HepG2 (cell line): ENCODE data around the gene GDPD5. TPM values are rescaled to one million over a fixed set of nuclear protein-coding genes. Genes with fewer than 3 reads are reported as not detected.

ENCODE experiments used
- DMAP1 ChIP-seq: IDR thresholded peaks from 2 replicates; pipeline ENCODE4 v1.6.1; 2016
- HIVEP1 ChIP-seq: sonication (generic); formaldehyde crosslinking; IDR thresholded peaks from 2 replicates; pipeline ENCODE4 v1.4.0; 2020; ENCODE audit warnings: mild to moderate bottlenecking, missing genetic modification reagents
- IKZF4 ChIP-seq: sonication (generic); formaldehyde crosslinking; IDR thresholded peaks from 2 replicates; pipeline ENCODE4 v1.5.1; 2020; ENCODE audit warnings: borderline replicate concordance, mild to moderate bottlenecking, low read depth, missing genetic modification reagents; ENCODE audit errors: not compliant biosample characterization
- JDP2 ChIP-seq: sonication (generic); formaldehyde crosslinking; IDR thresholded peaks from 2 replicates; pipeline ENCODE4 v1.8.1; 2022; ENCODE audit warnings: missing genetic modification reagents, borderline replicate concordance
- KMT2B ChIP-seq: IDR thresholded peaks from 2 replicates; pipeline ENCODE4 v1.6.1; 2016; ENCODE audit warnings: missing genetic modification reagents, missing compliant biosample characterization
- MTF1 ChIP-seq: sonication (generic); formaldehyde crosslinking; IDR thresholded peaks from 2 replicates; pipeline ENCODE4 v1.5.0; 2020; ENCODE audit warnings: missing genetic modification reagents
- PCBP1 ChIP-seq: fragments of 200-400 bp; formaldehyde crosslinking; IDR thresholded peaks from 2 replicates; pipeline ENCODE4 v1.6.1; 2017; ENCODE audit warnings: mild to moderate bottlenecking, low read depth, low read length, borderline replicate concordance
- RFX1 ChIP-seq: fragments of 450-650 bp; IDR thresholded peaks from 2 replicates; pipeline ENCODE4 v1.6.1; 2017
- SP2 ChIP-seq: sonication (generic); formaldehyde crosslinking; IDR thresholded peaks from 2 replicates; pipeline ENCODE4 v1.5.1; 2020; ENCODE audit warnings: mild to moderate bottlenecking, missing genetic modification reagents
- STAT5B ChIP-seq: sonication (generic); formaldehyde crosslinking; IDR thresholded peaks from 2 replicates; pipeline ENCODE4 v1.4.0; 2020; ENCODE audit warnings: missing genetic modification reagents
- ZNF331 ChIP-seq: sonication (generic); formaldehyde crosslinking; IDR thresholded peaks from 2 replicates; pipeline ENCODE4 v1.4.0; 2020; ENCODE audit warnings: missing genetic modification reagents
- ZNF773 ChIP-seq: sonication (generic); formaldehyde crosslinking; IDR thresholded peaks from 2 replicates; pipeline ENCODE4 v1.4.0; 2020; ENCODE audit warnings: missing genetic modification reagents, borderline replicate concordance
- ZSCAN22 ChIP-seq: sonication (generic); formaldehyde crosslinking; IDR thresholded peaks from 2 replicates; pipeline ENCODE4 v1.4.0; 2020; ENCODE audit warnings: mild to moderate bottlenecking, missing genetic modification reagents
- polyA plus RNA-seq, 8 experiments: library from polyadenylated mRNA; depleted of rRNA in 3 of 8; stranded (reverse) in 7 of 8; unstranded in 1 of 8; fragments of >200 nt; fragmentation: Illumina TruSeq in 4 of 8; extraction: Trizol in 4 of 8; gene quantifications; 2 replicates each; pipeline versions ENCODE4 v1.2.1 to v1.2.3, GENCODE V29; 2011 to 2016; ENCODE audit warnings: low read depth in 4 of 8, missing spikeins in 1 of 8, mixed read lengths in 1 of 8; ENCODE audit not compliant: insufficient read depth in 1 of 8
- total RNA-seq, 5 experiments: library from RNA; depleted of rRNA; stranded (reverse); fragments of >200 nt; fragmentation: Illumina TruSeq; extraction: Trizol; gene quantifications; 2 replicates each; pipeline ENCODE4 v1.2.3, GENCODE V29; 2016; ENCODE audit warnings: low read depth in 1 of 5
- TF ChIP-seq, protein P1 (sequence below): sonication (generic); formaldehyde crosslinking; IDR thresholded peaks from 2 replicates; pipeline ENCODE4 v1.4.0; 2020; ENCODE audit warnings: missing genetic modification reagents, borderline replicate concordance
- TF ChIP-seq, protein P2 (sequence below): sonication (generic); formaldehyde crosslinking; conservative IDR thresholded peaks from 2 replicates; pipeline ENCODE4 v1.4.0; 2020; ENCODE audit warnings: missing genetic modification reagents
- TF ChIP-seq, protein P3 (sequence below): IDR thresholded peaks from 2 replicates; pipeline ENCODE4 v1.6.1; 2018; ENCODE audit warnings: missing genetic modification reagents, mild to moderate bottlenecking, missing compliant biosample characterization
- TF ChIP-seq, protein P4 (sequence below): sonication (generic); formaldehyde crosslinking; IDR thresholded peaks from 2 replicates; pipeline ENCODE4 v1.4.0; 2020; ENCODE audit warnings: missing genetic modification reagents, borderline replicate concordance
- TF ChIP-seq, protein P5 (sequence below): sonication (generic); IDR thresholded peaks from 2 replicates; pipeline ENCODE4 v1.6.1; 2016; ENCODE audit warnings: low read depth, borderline replicate concordance

The GDPD5 gene
- total and polyA plus RNA-seq, 2 of the 13 experiments (the other 11 are each of a cell fraction or from before 2014, with no cell fraction given): 55.0 to 67.5 TPM

DNA sequence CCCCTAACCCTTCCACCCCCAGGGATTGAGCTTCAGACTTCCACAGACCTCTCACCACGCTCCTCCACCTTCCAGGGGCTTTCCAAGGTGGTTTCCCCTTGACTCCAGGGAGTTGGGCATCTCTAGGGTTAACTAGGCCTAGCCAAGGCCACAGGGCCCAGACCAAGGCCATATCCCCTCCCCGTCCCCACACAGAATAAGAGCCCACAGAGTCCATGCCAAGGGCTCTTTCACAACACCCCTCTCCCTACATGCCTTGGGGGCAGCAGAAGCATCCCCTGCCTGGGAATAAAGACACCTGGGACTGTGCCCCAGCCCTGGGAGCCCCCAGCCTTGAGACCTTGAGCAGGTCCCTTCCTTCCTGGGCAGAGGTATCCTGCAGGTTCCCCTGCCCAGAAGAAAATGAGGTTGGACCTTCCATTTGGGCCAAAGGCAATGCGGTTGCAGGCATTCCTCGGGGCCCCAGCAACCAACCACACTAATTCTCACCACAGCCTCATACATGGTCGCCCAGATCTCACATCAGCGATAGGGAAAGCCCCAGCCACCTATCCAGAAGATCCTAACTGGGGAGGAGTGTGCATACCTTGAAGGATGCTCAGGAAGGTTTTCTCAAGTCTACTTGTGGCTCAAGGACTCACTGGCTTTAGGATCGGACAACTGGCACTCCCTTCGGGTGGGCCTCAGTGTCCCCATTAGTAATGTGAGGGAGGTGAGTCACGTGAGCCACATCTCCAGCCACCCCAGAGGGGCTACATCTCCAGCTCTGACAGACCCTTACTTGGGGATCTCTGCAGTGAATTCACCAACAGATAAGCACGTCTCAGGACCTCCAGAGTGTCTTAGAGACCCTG, 1.7 kb downstream of the GDPD5 start (continued):
- TF ChIP-seq, protein P1, sequence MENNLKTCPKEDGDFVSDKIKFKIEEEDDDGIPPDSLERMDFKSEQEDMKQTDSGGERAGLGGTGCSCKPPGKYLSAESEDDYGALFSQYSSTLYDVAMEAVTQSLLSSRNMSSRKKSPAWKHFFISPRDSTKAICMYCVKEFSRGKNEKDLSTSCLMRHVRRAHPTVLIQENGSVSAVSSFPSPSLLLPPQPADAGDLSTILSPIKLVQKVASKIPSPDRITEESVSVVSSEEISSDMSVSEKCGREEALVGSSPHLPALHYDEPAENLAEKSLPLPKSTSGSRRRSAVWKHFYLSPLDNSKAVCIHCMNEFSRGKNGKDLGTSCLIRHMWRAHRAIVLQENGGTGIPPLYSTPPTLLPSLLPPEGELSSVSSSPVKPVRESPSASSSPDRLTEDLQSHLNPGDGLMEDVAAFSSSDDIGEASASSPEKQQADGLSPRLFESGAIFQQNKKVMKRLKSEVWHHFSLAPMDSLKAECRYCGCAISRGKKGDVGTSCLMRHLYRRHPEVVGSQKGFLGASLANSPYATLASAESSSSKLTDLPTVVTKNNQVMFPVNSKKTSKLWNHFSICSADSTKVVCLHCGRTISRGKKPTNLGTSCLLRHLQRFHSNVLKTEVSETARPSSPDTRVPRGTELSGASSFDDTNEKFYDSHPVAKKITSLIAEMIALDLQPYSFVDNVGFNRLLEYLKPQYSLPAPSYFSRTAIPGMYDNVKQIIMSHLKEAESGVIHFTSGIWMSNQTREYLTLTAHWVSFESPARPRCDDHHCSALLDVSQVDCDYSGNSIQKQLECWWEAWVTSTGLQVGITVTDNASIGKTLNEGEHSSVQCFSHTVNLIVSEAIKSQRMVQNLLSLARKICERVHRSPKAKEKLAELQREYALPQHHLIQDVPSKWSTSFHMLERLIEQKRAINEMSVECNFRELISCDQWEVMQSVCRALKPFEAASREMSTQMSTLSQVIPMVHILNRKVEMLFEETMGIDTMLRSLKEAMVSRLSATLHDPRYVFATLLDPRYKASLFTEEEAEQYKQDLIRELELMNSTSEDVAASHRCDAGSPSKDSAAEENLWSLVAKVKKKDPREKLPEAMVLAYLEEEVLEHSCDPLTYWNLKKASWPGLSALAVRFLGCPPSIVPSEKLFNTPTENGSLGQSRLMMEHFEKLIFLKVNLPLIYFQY: no peak; the same call in 1 of the 2 replicates
- TF ChIP-seq ZNF773 (no peak), JDP2 (CRISPR knock-in tag) (no peak), SP2 (no peak), HIVEP1 (CRISPR knock-in tag) (no peak), MTF1 (CRISPR knock-in tag) (no peak), STAT5B (CRISPR knock-in tag) (no peak), IKZF4 (no peak), PCBP1 (no peak), ZSCAN22 (no peak), RFX1 (no peak), DMAP1 (CRISPR knock-in tag) (peak; percentile 43; the same call in 1 of the 2 replicates), ZNF331 (CRISPR knock-in tag) (no peak; the same call in 1 of the 2 replicates), KMT2B (peak; percentile 39; the same call in 1 of the 2 replicates)
- TF ChIP-seq, protein P2, sequence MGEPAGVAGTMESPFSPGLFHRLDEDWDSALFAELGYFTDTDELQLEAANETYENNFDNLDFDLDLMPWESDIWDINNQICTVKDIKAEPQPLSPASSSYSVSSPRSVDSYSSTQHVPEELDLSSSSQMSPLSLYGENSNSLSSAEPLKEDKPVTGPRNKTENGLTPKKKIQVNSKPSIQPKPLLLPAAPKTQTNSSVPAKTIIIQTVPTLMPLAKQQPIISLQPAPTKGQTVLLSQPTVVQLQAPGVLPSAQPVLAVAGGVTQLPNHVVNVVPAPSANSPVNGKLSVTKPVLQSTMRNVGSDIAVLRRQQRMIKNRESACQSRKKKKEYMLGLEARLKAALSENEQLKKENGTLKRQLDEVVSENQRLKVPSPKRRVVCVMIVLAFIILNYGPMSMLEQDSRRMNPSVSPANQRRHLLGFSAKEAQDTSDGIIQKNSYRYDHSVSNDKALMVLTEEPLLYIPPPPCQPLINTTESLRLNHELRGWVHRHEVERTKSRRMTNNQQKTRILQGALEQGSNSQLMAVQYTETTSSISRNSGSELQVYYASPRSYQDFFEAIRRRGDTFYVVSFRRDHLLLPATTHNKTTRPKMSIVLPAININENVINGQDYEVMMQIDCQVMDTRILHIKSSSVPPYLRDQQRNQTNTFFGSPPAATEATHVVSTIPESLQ (CRISPR knock-in tag): no peak
- TF ChIP-seq, protein P3, sequence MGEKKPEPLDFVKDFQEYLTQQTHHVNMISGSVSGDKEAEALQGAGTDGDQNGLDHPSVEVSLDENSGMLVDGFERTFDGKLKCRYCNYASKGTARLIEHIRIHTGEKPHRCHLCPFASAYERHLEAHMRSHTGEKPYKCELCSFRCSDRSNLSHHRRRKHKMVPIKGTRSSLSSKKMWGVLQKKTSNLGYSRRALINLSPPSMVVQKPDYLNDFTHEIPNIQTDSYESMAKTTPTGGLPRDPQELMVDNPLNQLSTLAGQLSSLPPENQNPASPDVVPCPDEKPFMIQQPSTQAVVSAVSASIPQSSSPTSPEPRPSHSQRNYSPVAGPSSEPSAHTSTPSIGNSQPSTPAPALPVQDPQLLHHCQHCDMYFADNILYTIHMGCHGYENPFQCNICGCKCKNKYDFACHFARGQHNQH: peak; percentile 70; the same call in 1 of the 2 replicates
- TF ChIP-seq, protein P4, sequence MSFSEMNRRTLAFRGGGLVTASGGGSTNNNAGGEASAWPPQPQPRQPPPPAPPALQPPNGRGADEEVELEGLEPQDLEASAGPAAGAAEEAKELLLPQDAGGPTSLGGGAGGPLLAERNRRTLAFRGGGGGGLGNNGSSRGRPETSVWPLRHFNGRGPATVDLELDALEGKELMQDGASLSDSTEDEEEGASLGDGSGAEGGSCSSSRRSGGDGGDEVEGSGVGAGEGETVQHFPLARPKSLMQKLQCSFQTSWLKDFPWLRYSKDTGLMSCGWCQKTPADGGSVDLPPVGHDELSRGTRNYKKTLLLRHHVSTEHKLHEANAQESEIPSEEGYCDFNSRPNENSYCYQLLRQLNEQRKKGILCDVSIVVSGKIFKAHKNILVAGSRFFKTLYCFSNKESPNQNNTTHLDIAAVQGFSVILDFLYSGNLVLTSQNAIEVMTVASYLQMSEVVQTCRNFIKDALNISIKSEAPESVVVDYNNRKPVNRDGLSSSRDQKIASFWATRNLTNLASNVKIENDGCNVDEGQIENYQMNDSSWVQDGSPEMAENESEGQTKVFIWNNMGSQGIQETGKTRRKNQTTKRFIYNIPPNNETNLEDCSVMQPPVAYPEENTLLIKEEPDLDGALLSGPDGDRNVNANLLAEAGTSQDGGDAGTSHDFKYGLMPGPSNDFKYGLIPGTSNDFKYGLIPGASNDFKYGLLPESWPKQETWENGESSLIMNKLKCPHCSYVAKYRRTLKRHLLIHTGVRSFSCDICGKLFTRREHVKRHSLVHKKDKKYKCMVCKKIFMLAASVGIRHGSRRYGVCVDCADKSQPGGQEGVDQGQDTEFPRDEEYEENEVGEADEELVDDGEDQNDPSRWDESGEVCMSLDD (CRISPR knock-in tag): 0 out of 2 replicates have a peak, but pooled peaks have one; percentile 54
- TF ChIP-seq, protein P5, sequence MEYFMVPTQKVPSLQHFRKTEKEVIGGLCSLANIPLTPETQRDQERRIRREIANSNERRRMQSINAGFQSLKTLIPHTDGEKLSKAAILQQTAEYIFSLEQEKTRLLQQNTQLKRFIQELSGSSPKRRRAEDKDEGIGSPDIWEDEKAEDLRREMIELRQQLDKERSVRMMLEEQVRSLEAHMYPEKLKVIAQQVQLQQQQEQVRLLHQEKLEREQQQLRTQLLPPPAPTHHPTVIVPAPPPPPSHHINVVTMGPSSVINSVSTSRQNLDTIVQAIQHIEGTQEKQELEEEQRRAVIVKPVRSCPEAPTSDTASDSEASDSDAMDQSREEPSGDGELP: 0 out of 2 replicates have a peak, but pooled peaks have one; percentile 54
